HS-5 (cell line): ENCODE data around the gene CRYBB3.
A peak's percentile ranks its signal among the peaks of the same experiment; 100 is the strongest.
"Not testable (repeated sequence)": the region's sequence is repeated elsewhere in the genome, so short reads cannot be mapped to it uniquely, and the experiment has no call there.

Experiments used
- DNase-seq: peaks from one replicate; pipeline ENCODE4 v3.0.0-alpha.2; 2012; ENCODE audit warnings: low read depth

Gene CRYBB3

DNA sequence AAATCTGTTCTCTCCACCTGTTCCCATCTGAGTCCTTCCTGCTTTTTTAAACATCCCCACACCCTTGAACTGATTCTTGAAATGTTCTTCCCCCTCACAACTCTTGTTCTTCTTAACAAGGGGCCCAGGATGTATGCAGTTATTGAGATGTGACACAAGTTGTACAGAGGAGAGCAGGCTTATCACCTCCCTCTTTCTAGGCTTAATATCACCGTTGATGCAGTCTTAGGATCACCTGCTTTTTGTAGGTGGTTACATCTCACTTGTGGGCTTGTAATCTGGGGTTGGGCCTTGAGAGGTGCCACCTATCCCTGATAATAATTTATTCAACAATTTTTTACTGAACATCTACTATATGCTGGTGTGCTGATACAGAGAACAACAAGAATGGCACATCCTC lies 6.2 kb downstream of the CRYBB3 start:
- no peak for DNase-seq

DNA sequence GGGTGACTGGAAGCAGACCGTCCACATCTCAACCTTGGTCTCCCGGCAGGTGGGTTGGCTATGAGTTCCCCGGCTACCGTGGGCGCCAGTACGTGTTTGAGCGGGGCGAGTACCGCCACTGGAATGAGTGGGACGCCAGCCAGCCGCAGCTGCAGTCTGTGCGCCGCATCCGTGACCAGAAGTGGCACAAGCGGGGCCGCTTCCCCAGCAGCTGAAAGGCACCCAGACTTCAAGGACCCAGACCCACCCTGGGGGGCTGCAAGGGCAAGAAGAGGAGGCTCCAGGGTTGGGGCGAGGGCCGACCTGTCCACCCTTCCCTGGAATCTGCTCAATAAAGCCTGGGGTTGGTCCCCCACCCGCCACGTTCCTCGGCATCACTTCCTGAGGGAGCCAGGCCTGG lies 7.3 kb downstream of the CRYBB3 start:
- no peak for DNase-seq

DNA sequence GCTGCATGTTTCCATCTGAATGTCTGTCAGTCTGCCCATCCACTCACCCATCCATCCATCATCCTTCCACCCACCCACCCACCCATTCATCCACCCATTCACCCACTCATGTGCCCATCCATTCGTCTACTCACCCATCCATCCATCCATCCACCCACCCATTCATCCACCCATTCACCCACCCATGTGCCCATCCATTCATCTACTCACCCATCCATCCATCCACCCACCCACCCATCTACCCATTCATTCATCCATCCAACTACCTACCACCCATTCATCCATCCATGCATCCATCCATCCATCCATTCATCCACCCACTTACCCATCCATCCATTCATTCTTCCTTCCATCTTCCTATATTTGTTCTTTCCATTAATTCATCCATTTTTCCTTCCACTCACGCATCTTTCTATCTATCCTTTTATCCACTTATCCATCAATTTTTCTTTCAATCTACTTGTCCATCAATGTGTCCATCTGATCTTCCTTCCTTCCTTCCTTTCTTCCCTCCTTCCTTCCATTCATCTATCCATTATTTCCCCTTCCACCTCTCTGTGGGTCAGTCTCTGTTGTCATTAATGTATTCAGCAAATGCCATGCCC lies 8.0 kb downstream of the CRYBB3 start:
- no peak for DNase-seq

- no peak for DNase-seq
Observed at GRCh38 chr22:25208328-25208727, 8.7 kb downstream of the CRYBB3 start.

- DNase-seq, result no peak
Observed at GRCh38 chr22:25208743-25209505, 9.3 kb downstream of the CRYBB3 start.

DNA sequence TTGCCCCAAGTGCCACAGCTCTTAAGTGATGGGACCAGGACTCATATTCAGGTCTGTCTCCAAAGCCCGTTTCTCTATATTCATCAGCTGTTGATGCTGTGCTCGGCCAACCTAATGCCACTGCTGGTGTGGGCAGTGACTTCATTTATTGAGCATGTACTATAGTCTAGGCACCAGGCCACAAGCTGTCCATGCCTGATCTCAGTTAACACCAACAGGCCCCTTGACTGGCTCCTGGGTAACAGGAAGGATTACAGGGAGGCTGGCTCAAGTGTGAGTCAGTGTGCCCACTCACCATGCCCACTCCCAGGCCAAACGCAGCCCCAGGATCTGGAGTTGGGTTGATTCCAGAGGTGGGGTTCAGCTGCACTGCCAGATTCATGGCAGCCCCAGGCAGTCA lies 11.1 kb downstream of the CRYBB3 start:
- no peak for DNase-seq

GRCh38 chr22:25212337-25212736 lies 12.7 kb downstream of the CRYBB3 start:
- DNase-seq, result no peak

- no peak for DNase-seq
Observed at GRCh38 chr22:25213221-25213620, 13.6 kb downstream of the CRYBB3 start.

- DNase-seq, result no peak
Observed at GRCh38 chr22:25216230-25216629, 16.6 kb downstream of the CRYBB3 start.

- DNase-seq, result no peak
Observed at GRCh38 chr22:25219211-25219689, 19.6 kb downstream of the CRYBB3 start, which contains the start of gene CRYBB2. Gene CRYBB2 (plus strand): TSS chr22:25219639. CDS start chr22:25221430, 1,791 bp downstream.

DNA sequence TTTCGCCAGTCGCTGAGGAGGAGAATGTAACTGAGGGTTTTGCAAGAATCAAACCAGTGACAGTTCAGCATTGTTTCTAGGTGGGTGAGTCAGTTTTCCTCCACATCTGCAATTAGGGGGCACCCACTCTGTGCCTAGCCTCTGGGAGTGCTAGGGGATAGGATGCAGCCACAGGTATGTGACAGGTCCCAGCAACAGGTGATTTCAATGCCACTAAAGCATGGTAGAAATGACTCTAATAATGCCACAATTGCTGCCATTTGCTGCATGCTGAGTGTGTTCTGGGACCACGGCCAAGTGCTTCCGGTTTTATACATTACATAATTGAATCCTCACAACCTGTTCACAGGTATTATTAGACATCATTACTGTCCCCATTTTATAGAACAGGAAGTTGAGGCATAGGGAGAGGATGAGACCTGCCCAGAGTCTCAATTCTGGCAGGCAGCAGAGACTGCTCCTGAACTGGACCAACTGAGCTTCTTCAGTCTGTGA lies 20.3 kb downstream of the CRYBB3 start:
- no peak for DNase-seq

GRCh38 chr22:25221790-25222189 lies 22.1 kb downstream of the CRYBB3 start:
- no peak for DNase-seq

GRCh38 chr22:25223269-25223850 lies 23.7 kb downstream of the CRYBB3 start:
- DNase-seq, result no peak

GRCh38 chr22:25228822-25229221 lies 29.2 kb downstream of the CRYBB3 start:
- DNase-seq, result no peak

- not testable (repeated sequence) for DNase-seq
Observed at GRCh38 chr22:25230760-25231159, 31.1 kb downstream of the CRYBB3 start.

GRCh38 chr22:25232301-25232700 lies 32.6 kb downstream of the CRYBB3 start:
- no peak for DNase-seq

GRCh38 chr22:25233706-25234105 lies 34.0 kb downstream of the CRYBB3 start:
- not testable (repeated sequence) for DNase-seq

DNA sequence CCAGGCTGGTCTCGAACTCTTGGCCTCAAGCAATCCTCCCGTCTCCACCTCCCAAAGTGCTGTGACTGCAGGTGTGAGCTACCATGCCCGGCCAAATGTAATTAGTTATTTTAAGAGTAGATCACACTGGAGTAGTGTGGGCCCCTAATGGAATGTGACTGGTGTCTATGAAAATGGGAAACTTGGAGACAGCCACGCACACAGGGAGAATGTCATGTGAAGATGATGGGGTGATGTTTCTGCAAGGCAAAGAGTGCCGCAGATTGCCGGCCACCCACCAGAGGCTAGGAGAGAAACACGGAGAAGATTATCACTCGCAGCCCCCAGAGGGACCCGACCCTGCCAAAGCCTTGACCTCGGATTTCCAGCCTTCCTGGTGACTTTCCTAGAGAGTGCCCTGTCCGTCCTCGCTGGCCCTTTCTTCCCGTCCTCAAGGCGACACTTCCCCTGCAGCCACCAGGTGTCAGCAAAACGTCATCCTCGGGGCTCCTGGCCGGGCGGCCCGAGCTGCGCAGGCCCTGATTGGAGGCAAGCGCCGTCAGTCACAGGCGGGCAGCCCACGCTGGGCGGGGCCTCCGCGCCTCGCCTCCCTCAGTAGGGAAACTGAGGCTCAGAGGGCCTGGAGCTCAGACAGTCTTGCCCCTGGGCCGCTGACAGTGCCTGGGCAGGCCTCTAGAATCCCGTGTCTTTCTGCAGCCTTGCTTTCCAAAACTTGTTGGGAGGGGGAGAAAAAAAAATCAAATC lies 36.1 kb downstream of the CRYBB3 start:
- peak; percentile 47 for DNase-seq

GRCh38 chr22:25236417-25236816 lies 36.8 kb downstream of the CRYBB3 start:
- no peak for DNase-seq

- no peak for DNase-seq
Observed at GRCh38 chr22:25237503-25237902, 37.8 kb downstream of the CRYBB3 start.

DNA sequence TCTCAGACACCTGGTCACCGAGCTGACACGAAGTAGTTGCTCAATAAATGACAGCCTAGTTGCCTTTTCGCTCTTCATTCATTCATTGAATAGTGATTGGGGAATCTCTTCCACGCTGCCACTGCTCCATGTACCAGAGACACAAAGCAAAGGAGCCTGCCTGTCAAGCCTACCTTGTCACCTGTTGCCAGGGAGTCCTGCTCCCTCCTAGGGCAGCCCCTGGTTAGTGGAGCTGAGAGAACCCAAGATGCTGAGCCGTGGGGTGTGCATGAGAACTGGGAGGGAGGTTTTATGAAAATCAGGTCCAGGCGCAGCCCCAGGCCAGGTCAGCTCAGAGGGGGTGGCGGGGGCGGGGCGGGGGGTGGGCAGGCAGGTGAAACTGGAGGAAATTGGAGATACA lies 38.4 kb downstream of the CRYBB3 start:
- DNase-seq, result not testable (repeated sequence)

- DNase-seq, result not testable (repeated sequence)
Observed at GRCh38 chr22:25255169-25255568, 55.5 kb downstream of the CRYBB3 start.
